Left ventricle myocardium inferior (tissue), 1 donor: ENCODE data around the gene SNTB2. TPM values are rescaled to one million over a fixed set of nuclear protein-coding genes. Genes with fewer than 3 reads are reported as not detected.
A peak's percentile ranks its signal among the peaks of the same experiment; 100 is the strongest.

Experiments used
- DNase-seq: peaks from one replicate; pipeline ENCODE4 v3.0.0-alpha.2; 2020
- H3K27ac ChIP-seq: fragments of 200-600 bp; replicated peaks from 2 replicates; pipeline ENCODE4 v1.8.0; 2021
- H3K27me3 ChIP-seq: fragments of 200-600 bp; 2 replicates; pipeline ENCODE4 v1.8.0; 2021; ENCODE audit warnings: low read depth
- H3K36me3 ChIP-seq: fragments of 200-600 bp; 2 replicates; pipeline ENCODE4 v1.8.0; 2021
- H3K4me1 ChIP-seq: fragments of 200-600 bp; 2 replicates; pipeline ENCODE4 v1.8.0; 2021
- H3K4me3 ChIP-seq: fragments of 200-600 bp; 2 replicates; pipeline ENCODE4 v1.8.0; 2021; ENCODE audit warnings: mild to moderate bottlenecking, moderate library complexity
- H3K9me3 ChIP-seq: fragments of 200-600 bp; replicated peaks from 2 replicates; pipeline ENCODE4 v1.8.0; 2021
- CTCF ChIP-seq: fragments of 200-600 bp; IDR thresholded peaks from 2 replicates; pipeline ENCODE4 v1.8.0; 2021; ENCODE audit warnings: antibody characterized with exemption, mild to moderate bottlenecking, borderline replicate concordance
- intact Hi-C: fragments of 100-400 bp; cut with micrococcal nuclease; formaldehyde crosslinking; loops from one replicate; pipeline ENCODE4 v1.11.0; 2022
- total RNA-seq: library from RNA; stranded (reverse); fragmentation: NEBNext Ultra II Directional; extraction: Animal tissue kit (Norgen Biotek cat#: 25700); gene quantifications from one replicate; pipeline ENCODE4 v1.2.1, GENCODE V29; 2021
- donor health status: DM: no; HTN: yes; CAD: no; lungs with severe emphysema.

SNTB2 gene
- total RNA-seq, 1 donor from 2014 or later = 10.2 TPM

- H3K27ac ChIP-seq = peak overlapping the region; percentile 92
- H3K9me3 ChIP-seq = no peaks in the 10 kb centered on the region
- DNase-seq = no peak
- H3K27me3 ChIP-seq = no peaks in the 10 kb centered on the region
- H3K36me3 ChIP-seq = peaks cover 33% of the 10 kb centered on the region
- peaks cover 49% of the 10 kb centered on the region for H3K4me1 ChIP-seq
- intact Hi-C loops = no loop called here
- H3K4me3 ChIP-seq = peak overlapping the region; percentile 96
- no peak for TF ChIP-seq CTCF
Observed at GRCh38 chr16:69311533-69312387, 124.8 kb downstream of the SNTB2 start.

GRCh38 chr16:69313469-69313868, 126.5 kb downstream of the SNTB2 start:
- DNase-seq = no peak
- Histone ChIP-seq H3K36me3 (peaks cover 49% of the 10 kb centered on the region), H3K4me1 (peaks cover 49% of the 10 kb centered on the region), H3K27ac (no peak overlapping the region), H3K4me3 (no peak overlapping the region), H3K9me3 (no peaks in the 10 kb centered on the region), H3K27me3 (no peaks in the 10 kb centered on the region)
- no peak for TF ChIP-seq CTCF
- intact Hi-C loops = no loop called here

- TF ChIP-seq CTCF = no peak
- Histone ChIP-seq H3K27me3 (no peaks in the 10 kb centered on the region), H3K9me3 (no peaks in the 10 kb centered on the region), H3K27ac (no peak overlapping the region), H3K36me3 (peaks cover 59% of the 10 kb centered on the region), H3K4me1 (peaks cover 49% of the 10 kb centered on the region), H3K4me3 (no peak overlapping the region)
- DNase-seq = no peak
- intact Hi-C loops = no loop called here
Observed at GRCh38 chr16:69314534-69314933, 127.6 kb downstream of the SNTB2 start.

GRCh38 chr16:69315486-69316311, 128.7 kb downstream of the SNTB2 start:
- H3K4me3 ChIP-seq = no peak overlapping the region
- intact Hi-C loops = no loop called here
- H3K27me3 ChIP-seq = no peaks in the 10 kb centered on the region
- no peak overlapping the region for H3K27ac ChIP-seq
- H3K4me1 ChIP-seq = peaks cover 45% of the 10 kb centered on the region
- H3K36me3 ChIP-seq = peaks cover 71% of the 10 kb centered on the region
- DNase-seq = no peak
- TF ChIP-seq CTCF = no peak
- H3K9me3 ChIP-seq = no peaks in the 10 kb centered on the region

GRCh38 chr16:69316595-69317034, 129.7 kb downstream of the SNTB2 start:
- Histone ChIP-seq H3K4me1 (peaks cover 40% of the 10 kb centered on the region), H3K27me3 (no peaks in the 10 kb centered on the region), H3K9me3 (no peaks in the 10 kb centered on the region), H3K27ac (no peak overlapping the region), H3K4me3 (no peak overlapping the region), H3K36me3 (peaks cover 80% of the 10 kb centered on the region)
- DNase-seq = no peak
- intact Hi-C loops = no loop called here
- TF ChIP-seq CTCF = no peak
